ENCODE results near the gene FGA. TPM values are rescaled to one million over a fixed set of nuclear protein-coding genes. Genes with fewer than 3 reads are reported as not detected.
"Not testable (repeated sequence)": the region's sequence is repeated elsewhere in the genome, so short reads cannot be mapped to it uniquely, and the experiment has no call there.

The FGA gene
- polyA plus RNA-seq, 1 donor from 2014 or later: not detected

- Mint-ChIP-seq H3K4me3 (no peak overlapping the region), H3K4me1 (no peaks in the 10 kb centered on the region), H3K36me3 (no peaks in the 10 kb centered on the region), H3K27ac (no peak overlapping the region), H3K9me3 (peaks cover 0 to 2% (median 1%) of the 10 kb centered on the region in 3 donors), H3K27me3 (no peaks in the 10 kb centered on the region)
Observed at GRCh38 chr4:154595807-154596206, 5.3 kb upstream of the FGA start.

GRCh38 chr4:154594343-154594742 is 3.8 kb upstream of the FGA start:
- not testable (repeated sequence) for H3K4me3 Mint-ChIP-seq, H3K9me3 Mint-ChIP-seq, H3K27me3 Mint-ChIP-seq, H3K36me3 Mint-ChIP-seq, H3K27ac Mint-ChIP-seq, H3K4me1 Mint-ChIP-seq

GRCh38 chr4:154593868-154594267 is 3.3 kb upstream of the FGA start:
- H3K27me3 Mint-ChIP-seq: peaks cover 2% of the 10 kb centered on the region
- no peak overlapping the region for H3K4me3 Mint-ChIP-seq
- H3K36me3 Mint-ChIP-seq: no peaks in the 10 kb centered on the region
- H3K27ac Mint-ChIP-seq: no peak overlapping the region
- H3K9me3 Mint-ChIP-seq: peaks cover 0 to 3% (median 0%) of the 10 kb centered on the region in 3 donors
- no peaks in the 10 kb centered on the region for H3K4me1 Mint-ChIP-seq

- H3K27me3 Mint-ChIP-seq: peaks cover 6% of the 10 kb centered on the region
- H3K27ac Mint-ChIP-seq: no peak overlapping the region
Observed at GRCh38 chr4:154591890-154592289, 1.3 kb upstream of the FGA start.

GRCh38 chr4:154589296-154590197 is 995 bp downstream of the FGA start:
- peak overlapping the region in 1 of 3 donors; percentile 6 for H3K27ac Mint-ChIP-seq
- H3K27me3 Mint-ChIP-seq: peaks cover 6% of the 10 kb centered on the region
- H3K4me1 Mint-ChIP-seq: no peaks in the 10 kb centered on the region

More at GRCh38 chr4:154591890-154592289, 1.3 kb upstream of the FGA start:
- H3K4me1 Mint-ChIP-seq: no peaks in the 10 kb centered on the region
- no peak overlapping the region for H3K4me3 Mint-ChIP-seq
- H3K9me3 Mint-ChIP-seq: peaks cover 0 to 2% (median 0%) of the 10 kb centered on the region in 3 donors
- H3K36me3 Mint-ChIP-seq: no peaks in the 10 kb centered on the region

GRCh38 chr4:154588198-154588597 is 2.3 kb downstream of the FGA start:
- Mint-ChIP-seq H3K9me3 (peaks cover 0 to 2% (median 0%) of the 10 kb centered on the region in 3 donors), H3K27ac (no peak overlapping the region), H3K4me1 (no peaks in the 10 kb centered on the region), H3K36me3 (no peaks in the 10 kb centered on the region), H3K27me3 (peaks cover 6% of the 10 kb centered on the region), H3K4me3 (no peak overlapping the region)

More at GRCh38 chr4:154589296-154590197, 995 bp downstream of the FGA start:
- H3K9me3 Mint-ChIP-seq: peaks cover 0 to 2% (median 0%) of the 10 kb centered on the region in 3 donors
- no peaks in the 10 kb centered on the region for H3K36me3 Mint-ChIP-seq
- no peak overlapping the region for H3K4me3 Mint-ChIP-seq

GRCh38 chr4:154586296-154587033 is 4.1 kb downstream of the FGA start:
- no peaks in the 10 kb centered on the region for H3K4me1 Mint-ChIP-seq
- peak overlapping the region in 1 of 4 donors; percentile 29 for H3K4me3 Mint-ChIP-seq
- H3K27me3 Mint-ChIP-seq: peaks cover 6% of the 10 kb centered on the region
- H3K9me3 Mint-ChIP-seq: peaks cover 0 to 2% (median 0%) of the 10 kb centered on the region in 3 donors
- H3K27ac Mint-ChIP-seq: no peak overlapping the region
- no peaks in the 10 kb centered on the region for H3K36me3 Mint-ChIP-seq

- Mint-ChIP-seq H3K27me3 (peaks cover 6% of the 10 kb centered on the region), H3K9me3 (peaks cover 0 to 2% (median 0%) of the 10 kb centered on the region in 3 donors), H3K27ac (no peak overlapping the region), H3K4me1 (no peaks in the 10 kb centered on the region), H3K4me3 (no peak overlapping the region), H3K36me3 (no peaks in the 10 kb centered on the region)
Observed at GRCh38 chr4:154585369-154586018, 5.0 kb downstream of the FGA start.

GRCh38 chr4:154584259-154584658 is 6.3 kb downstream of the FGA start:
- Mint-ChIP-seq H3K4me3 (no peak overlapping the region), H3K36me3 (no peaks in the 10 kb centered on the region), H3K4me1 (no peaks in the 10 kb centered on the region), H3K9me3 (no peaks in the 10 kb centered on the region), H3K27ac (no peak overlapping the region), H3K27me3 (peaks cover 4% of the 10 kb centered on the region)

- Mint-ChIP-seq H3K27ac (no peak overlapping the region), H3K4me3 (no peak overlapping the region), H3K4me1 (no peaks in the 10 kb centered on the region), H3K27me3 (peaks cover 4% of the 10 kb centered on the region), H3K9me3 (no peaks in the 10 kb centered on the region), H3K36me3 (no peaks in the 10 kb centered on the region)
Observed at GRCh38 chr4:154583677-154584076, 6.9 kb downstream of the FGA start.

- no peak overlapping the region for H3K4me3 Mint-ChIP-seq
- H3K36me3 Mint-ChIP-seq: no peaks in the 10 kb centered on the region
- H3K27ac Mint-ChIP-seq: no peak overlapping the region
- peaks cover 4% of the 10 kb centered on the region for H3K27me3 Mint-ChIP-seq
- no peaks in the 10 kb centered on the region for H3K9me3 Mint-ChIP-seq
- no peaks in the 10 kb centered on the region for H3K4me1 Mint-ChIP-seq
Observed at GRCh38 chr4:154583230-154583629, 7.3 kb downstream of the FGA start.

GRCh38 chr4:154582723-154583122 is 7.8 kb downstream of the FGA start:
- Mint-ChIP-seq H3K27ac (no peak overlapping the region), H3K9me3 (no peaks in the 10 kb centered on the region), H3K27me3 (peaks cover 4% of the 10 kb centered on the region), H3K36me3 (no peaks in the 10 kb centered on the region), H3K4me3 (no peak overlapping the region), H3K4me1 (no peaks in the 10 kb centered on the region)

- no peaks in the 10 kb centered on the region for H3K9me3 Mint-ChIP-seq
- peaks cover 6% of the 10 kb centered on the region for H3K27me3 Mint-ChIP-seq
- no peaks in the 10 kb centered on the region for H3K4me1 Mint-ChIP-seq
- no peak overlapping the region for H3K4me3 Mint-ChIP-seq
- no peaks in the 10 kb centered on the region for H3K36me3 Mint-ChIP-seq
- no peak overlapping the region for H3K27ac Mint-ChIP-seq
Observed at GRCh38 chr4:154579927-154580326, 10.6 kb downstream of the FGA start.

- H3K4me1 Mint-ChIP-seq: no peaks in the 10 kb centered on the region
- peaks cover 6% of the 10 kb centered on the region for H3K27me3 Mint-ChIP-seq
- no peak overlapping the region for H3K4me3 Mint-ChIP-seq
- no peaks in the 10 kb centered on the region for H3K36me3 Mint-ChIP-seq
- no peak overlapping the region for H3K27ac Mint-ChIP-seq
- H3K9me3 Mint-ChIP-seq: no peaks in the 10 kb centered on the region
Observed at GRCh38 chr4:154578919-154579318, 11.6 kb downstream of the FGA start.

- H3K27ac Mint-ChIP-seq: no peak overlapping the region
- H3K36me3 Mint-ChIP-seq: no peaks in the 10 kb centered on the region
- no peaks in the 10 kb centered on the region for H3K9me3 Mint-ChIP-seq
- H3K4me3 Mint-ChIP-seq: no peak overlapping the region
- peaks cover 7% of the 10 kb centered on the region for H3K27me3 Mint-ChIP-seq
- no peaks in the 10 kb centered on the region for H3K4me1 Mint-ChIP-seq
Observed at GRCh38 chr4:154577324-154577723, 13.2 kb downstream of the FGA start.

All from IgD-negative memory B cell (primary cell).